Naive thymus-derived CD4-positive, alpha-beta T cell (primary cell): Measurements from ENCODE around the gene SUPT4H1. TPM values are rescaled to one million over a fixed set of nuclear protein-coding genes. Genes with fewer than 3 reads are reported as not detected.

Source experiments
- ATAC-seq: fragments of 150-1000 bp; cut with Tn5 transposase; 2 replicates; pipeline ENCODE4 v1.10.0; 2021; ENCODE audit warnings: mild to moderate bottlenecking, moderate library complexity
- CTCF ChIA-PET: fragments of 350-600 bp; sonication (Branson Sonifier 250); formaldehyde crosslinking; loops from one replicate; lab custom pipeline; 2021; ENCODE audit warnings: antibody characterized with exemption; lab: Charles Lee
- POLR2A ChIA-PET: fragments of 350-600 bp; sonication (Branson Sonifier 250); formaldehyde crosslinking; loops from one replicate; lab custom pipeline; 2021; ENCODE audit warnings: antibody characterized with exemption, inconsistent platforms; lab: Charles Lee
- DNase-seq, 9 donors: peaks; one replicate each; pipeline versions ENCODE4 v3.0.0 to v3.0.0-alpha.2; 2020 to 2022; ENCODE audit warnings: mixed read lengths in 1 of 9
- H3K27ac ChIP-seq: one replicate; pipeline ENCODE4 v1.7.0; 2013; ENCODE audit warnings: mild to moderate bottlenecking, low read depth, low read length, moderate library complexity
- H3K27me3 ChIP-seq, 2 donors: one replicate each; pipeline ENCODE4 v1.7.0; 2013; ENCODE audit warnings: low read length in 2 of 2, mild to moderate bottlenecking in 2 of 2, moderate library complexity in 2 of 2; ENCODE audit not compliant: control insufficient read depth in 2 of 2, insufficient read depth in 2 of 2
- H3K36me3 ChIP-seq, 3 experiments: 1 replicate in 2 of 3; 2 replicates in 1 of 3; pipeline ENCODE4 v1.7.0; 2013; ENCODE audit warnings: low read length in 3 of 3, mild to moderate bottlenecking in 3 of 3, moderate library complexity in 1 of 3; ENCODE audit not compliant: insufficient read depth in 3 of 3, control insufficient read depth in 2 of 3
- H3K4me1 ChIP-seq, 2 donors: one replicate each; pipeline ENCODE4 v1.7.0; 2013; ENCODE audit warnings: low read length in 2 of 2, mild to moderate bottlenecking in 2 of 2, moderate library complexity in 1 of 2; ENCODE audit not compliant: control insufficient read depth in 2 of 2, insufficient read depth in 2 of 2
- H3K4me3 ChIP-seq: 2 replicates; pipeline ENCODE4 v1.7.0; 2013; ENCODE audit warnings: mild to moderate bottlenecking, low read length
- H3K9me3 ChIP-seq, 3 experiments: 1 replicate in 2 of 3; 2 replicates in 1 of 3; pipeline ENCODE4 v1.7.0; 2013; ENCODE audit warnings: low read length in 3 of 3; ENCODE audit not compliant: control insufficient read depth in 2 of 3
- H3K27ac Mint-ChIP-seq, 9 donors: one replicate each; pipeline ENCODE4 v1.8.0; 2020 to 2022; ENCODE audit warnings: mixed read lengths in 9 of 9, mild to moderate bottlenecking in 8 of 9, moderate library complexity in 5 of 9, inconsistent platforms in 2 of 9
- H3K27me3 Mint-ChIP-seq, 5 donors: one replicate each; pipeline ENCODE4 v1.8.0; 2021 to 2022; ENCODE audit warnings: mixed read lengths in 5 of 5, mild to moderate bottlenecking in 1 of 5
- H3K36me3 Mint-ChIP-seq, 5 donors: one replicate each; pipeline ENCODE4 v1.8.0; 2020 to 2022; ENCODE audit warnings: mixed read lengths in 5 of 5, mild to moderate bottlenecking in 3 of 5, inconsistent platforms in 1 of 5
- H3K4me1 Mint-ChIP-seq, 7 donors: one replicate each; pipeline ENCODE4 v1.8.0; 2020 to 2022; ENCODE audit warnings: mixed read lengths in 7 of 7, mild to moderate bottlenecking in 3 of 7, inconsistent platforms in 1 of 7
- H3K4me3 Mint-ChIP-seq, 10 donors: one replicate each; pipeline ENCODE4 v1.8.0; 2020 to 2022; ENCODE audit warnings: mild to moderate bottlenecking in 10 of 10, mixed read lengths in 10 of 10, moderate library complexity in 6 of 10, inconsistent platforms in 2 of 10
- H3K9me3 Mint-ChIP-seq, 11 donors: one replicate each; pipeline ENCODE4 v1.8.0; 2020 to 2022; ENCODE audit warnings: mixed read lengths in 11 of 11, mild to moderate bottlenecking in 4 of 11, inconsistent platforms in 1 of 11, moderate library complexity in 1 of 11
- intact Hi-C, 2 donors: fragments of 100-400 bp; cut with micrococcal nuclease; formaldehyde crosslinking; loops; one replicate each; pipeline ENCODE4 v1.15.1; 2023
- polyA plus RNA-seq, 2 donors: library from polyadenylated mRNA; unstranded; fragments of 300-500 nt; fragmentation: Illumina TruSeq; gene quantifications; one replicate each; pipeline ENCODE4 v1.2.3, GENCODE V29; 2021
- total RNA-seq, 6 experiments: library from RNA in 5 of 6; stranded (reverse) in 5 of 6; gene quantifications; 1 replicate in 5 of 6; 2 replicates in 1 of 6; pipeline ENCODE4 v1.2.3 and lab custom pipeline; 2021 to 2026

SUPT4H1 gene
- total and polyA plus RNA-seq, 7 experiments from 2014 or later = 36.0 to 91.7 (median 66.8) TPM

GRCh38 chr17:58329035-58329809, 22.8 kb downstream of the SUPT4H1 start:
- peaks cover 12 to 25% (median 17%) of the 10 kb centered on the region in 3 experiments for H3K36me3 ChIP-seq
- peaks cover 37 to 61% (median 50%) of the 10 kb centered on the region in 7 donors for H3K4me1 Mint-ChIP-seq
- H3K27me3 Mint-ChIP-seq = peaks cover 0 to 19% (median 0%) of the 10 kb centered on the region in 5 donors
- ChIA-PET POLR2A (interaction anchor here (0.8 to 19.0 kb wide), 5 partner anchors 10 to 48 kb away, joined by 3 to 792 read pairs (median 48); partner anchors contain the start of gene SUPT4H1), CTCF (interaction anchor here (1.8 to 3.5 kb wide), 2 partner anchors 9 to 16 kb away, joined by 35 to 37 read pairs; no protein-coding TSS in a partner anchor)
- H3K4me3 ChIP-seq = peak overlapping the region; percentile 64
- intact Hi-C loops = loop anchor here (1.0 to 2.0 kb wide), 6 partner anchors 9 to 110 kb away; partner anchors contain the start of genes SUPT4H1 (in 2 of the 2) and MKS1 (in 1 of the 2)
- H3K9me3 ChIP-seq = no peaks in the 10 kb centered on the region
- peak in 8 of 9 donors; percentile 52 to 83 (median 62) for DNase-seq
- peaks cover 0 to 4% (median 0%) of the 10 kb centered on the region in 11 donors for H3K9me3 Mint-ChIP-seq
- peak overlapping the region; percentile 98 for H3K27ac ChIP-seq
- peak; percentile 62 for ATAC-seq
- peaks cover 4 to 18% of the 10 kb centered on the region in 2 donors for H3K4me1 ChIP-seq
- H3K36me3 Mint-ChIP-seq = peaks cover 13 to 39% (median 15%) of the 10 kb centered on the region in 5 donors
- H3K27me3 ChIP-seq = no peaks in the 10 kb centered on the region
- H3K27ac Mint-ChIP-seq = peak overlapping the region; percentile 91 to 98 (median 94)
- peak overlapping the region; percentile 86 to 100 (median 94) for H3K4me3 Mint-ChIP-seq

DNA sequence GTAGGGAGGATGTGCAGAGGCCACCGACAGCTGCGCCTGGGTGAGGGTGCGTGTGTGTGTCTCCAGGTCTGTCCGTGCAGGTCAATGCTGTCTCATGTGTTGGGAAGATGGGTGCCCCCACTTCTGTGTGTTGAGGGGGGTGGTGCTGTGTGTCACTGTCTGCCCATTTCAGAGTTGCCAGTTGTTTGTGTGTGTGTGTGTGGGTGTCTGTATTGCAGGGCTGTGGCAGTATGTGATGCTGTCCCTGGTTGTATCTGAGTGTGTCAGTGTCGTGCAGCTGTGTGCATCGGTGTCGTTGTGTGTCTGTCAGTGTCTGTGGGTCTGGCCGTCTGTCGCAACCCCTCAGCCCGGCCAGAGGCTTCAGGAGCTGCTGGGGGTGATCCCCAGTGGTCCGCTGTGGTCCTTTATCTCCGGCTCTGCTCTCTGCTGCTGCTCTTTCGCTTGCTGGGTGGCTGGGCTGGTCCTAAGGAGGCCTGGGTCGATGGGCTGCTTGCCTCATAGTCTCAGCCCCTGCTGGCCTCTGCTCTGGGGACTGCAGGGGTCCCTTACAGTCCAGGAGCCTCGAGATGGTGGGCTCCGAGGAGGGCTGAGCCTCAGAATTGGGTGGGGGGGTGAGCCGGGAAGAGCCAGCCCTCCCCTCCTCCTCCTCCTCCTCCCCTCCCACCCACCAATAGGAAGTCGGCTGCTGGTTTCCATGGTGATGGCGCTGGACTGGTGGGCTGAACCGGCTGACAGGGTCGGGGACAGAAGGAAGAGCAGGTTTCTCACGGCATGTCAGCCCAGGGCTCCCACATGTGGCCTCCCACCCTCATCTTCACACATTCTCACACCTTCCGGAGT, 23.6 kb downstream of the SUPT4H1 start, which contains the start of gene TSPOAP1:
TSS of gene TSPOAP1 (minus strand) at position 601 of the 840 bp plus-strand sequence. CDS start 875 bp downstream, outside the sequence.
- CTCF ChIA-PET = interaction anchor here (1.3 to 3.5 kb wide), 5 partner anchors 10 to 24 kb away, joined by 4 to 37 read pairs (median 31); partner anchors contain the start of gene SUPT4H1
- Histone ChIP-seq H3K36me3 (peaks cover 12 to 25% (median 17%) of the 10 kb centered on the region in 3 experiments), H3K4me3 (peak within 1 kb of the TSS; percentile 64), H3K9me3 (no peaks in the 10 kb centered on the region), H3K4me1 (peaks cover 0 to 13% of the 10 kb centered on the region in 2 donors), H3K27me3 (no peaks in the 10 kb centered on the region), H3K27ac (peak within 1 kb of the TSS; percentile 98)
- peaks cover 31 to 54% (median 43%) of the 10 kb centered on the region in 7 donors for H3K4me1 Mint-ChIP-seq
- ATAC-seq (peak; percentile 26), DNase-seq (peak in 8 of 9 donors; percentile 48 to 77 (median 56))
- peaks cover 0 to 19% (median 0%) of the 10 kb centered on the region in 5 donors for H3K27me3 Mint-ChIP-seq
- intact Hi-C loops = loop anchor here (1.0 to 2.0 kb wide), 7 partner anchors 10 to 110 kb away; partner anchors contain the start of genes SUPT4H1 (in 2 of the 2), MKS1 (in 1 of the 2) and RNF43 (in 1 of the 2)
- H3K4me3 Mint-ChIP-seq = peak within 1 kb of the TSS; percentile 86 to 100 (median 94)
- peak within 1 kb of the TSS; percentile 91 to 98 (median 94) for H3K27ac Mint-ChIP-seq
- POLR2A ChIA-PET = interaction anchor here (1.0 to 17.0 kb wide), 10 partner anchors 11 to 91 kb away, joined by 3 to 792 read pairs (median 7); partner anchors contain the start of genes RNF43 and SUPT4H1
- peaks cover 0 to 4% (median 0%) of the 10 kb centered on the region in 11 donors for H3K9me3 Mint-ChIP-seq
- peaks cover 13 to 41% (median 15%) of the 10 kb centered on the region in 5 donors for H3K36me3 Mint-ChIP-seq

DNA sequence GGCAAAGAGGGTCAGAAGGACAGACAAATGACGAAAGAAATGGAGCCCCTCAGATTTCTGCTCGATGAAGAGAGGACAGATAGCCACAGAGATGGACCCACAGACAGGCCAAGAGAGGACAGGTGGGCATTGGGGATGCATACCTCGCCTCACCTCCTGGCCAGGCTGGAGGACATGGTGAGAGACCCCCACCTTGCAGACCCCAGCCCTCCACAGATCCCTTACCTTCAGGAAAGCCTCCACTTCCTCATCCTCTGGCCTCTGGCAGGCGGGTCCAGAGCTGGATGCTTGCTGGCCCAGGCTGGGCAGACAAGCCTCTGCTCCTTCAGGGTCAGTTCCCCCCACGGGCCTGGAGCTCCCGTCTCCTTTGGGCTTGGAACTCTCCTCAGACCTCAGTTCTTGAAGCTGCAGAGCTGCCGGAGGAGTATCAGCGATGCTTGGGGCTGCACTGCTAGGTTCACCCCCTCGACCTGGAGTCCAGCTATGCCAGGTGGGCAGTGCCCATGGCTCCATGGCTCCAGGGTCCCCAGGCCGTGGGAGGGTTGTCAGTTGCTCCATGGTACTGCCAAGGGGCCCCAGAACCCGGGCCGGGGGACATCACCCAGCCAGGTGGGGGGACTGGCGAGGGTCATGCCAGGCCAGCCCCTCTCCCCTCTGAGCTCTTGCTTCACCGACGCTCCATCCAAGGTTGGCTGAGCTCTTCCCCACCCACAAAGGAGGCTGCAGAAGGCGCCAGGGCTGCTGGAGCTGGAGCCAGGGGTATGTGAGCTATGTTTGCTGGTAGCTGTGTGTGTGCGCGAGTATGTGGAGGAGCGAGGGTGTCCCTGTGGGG, 24.4 kb downstream of the SUPT4H1 start:
- Mint-ChIP-seq H3K4me1 (peaks cover 31 to 53% (median 43%) of the 10 kb centered on the region in 7 donors), H3K9me3 (peaks cover 0 to 4% (median 0%) of the 10 kb centered on the region in 11 donors), H3K36me3 (peaks cover 13 to 37% (median 15%) of the 10 kb centered on the region in 5 donors), H3K4me3 (peak overlapping the region; percentile 86 to 100 (median 94)), H3K27ac (peak overlapping the region; percentile 87 to 98 (median 94)), H3K27me3 (peaks cover 0 to 19% (median 0%) of the 10 kb centered on the region in 5 donors)
- H3K36me3 ChIP-seq = peaks cover 12 to 21% (median 17%) of the 10 kb centered on the region in 3 experiments
- no peaks in the 10 kb centered on the region for H3K27me3 ChIP-seq
- ATAC-seq = peak; percentile 24
- H3K9me3 ChIP-seq = no peaks in the 10 kb centered on the region
- H3K27ac ChIP-seq = peak overlapping the region; percentile 98
- CTCF ChIA-PET = interaction anchor here (1.3 to 3.5 kb wide), 5 partner anchors 10 to 25 kb away, joined by 4 to 37 read pairs (median 31); partner anchors contain the start of gene SUPT4H1
- POLR2A ChIA-PET = interaction anchor here (1.0 to 17.0 kb wide), 10 partner anchors 11 to 92 kb away, joined by 3 to 792 read pairs (median 7); partner anchors contain the start of genes RNF43 and SUPT4H1
- H3K4me1 ChIP-seq = peaks cover 0 to 13% of the 10 kb centered on the region in 2 donors
- peak overlapping the region; percentile 64 for H3K4me3 ChIP-seq
- intact Hi-C loops = loop anchor here (1.0 to 2.0 kb wide), 4 partner anchors 10 to 109 kb away; partner anchors contain the start of genes MKS1 (in 1 of the 2), RNF43 (in 1 of the 2) and SUPT4H1 (in 1 of the 2)
- peak in 3 of 9 donors; percentile 54 to 67 (median 58) for DNase-seq

DNA sequence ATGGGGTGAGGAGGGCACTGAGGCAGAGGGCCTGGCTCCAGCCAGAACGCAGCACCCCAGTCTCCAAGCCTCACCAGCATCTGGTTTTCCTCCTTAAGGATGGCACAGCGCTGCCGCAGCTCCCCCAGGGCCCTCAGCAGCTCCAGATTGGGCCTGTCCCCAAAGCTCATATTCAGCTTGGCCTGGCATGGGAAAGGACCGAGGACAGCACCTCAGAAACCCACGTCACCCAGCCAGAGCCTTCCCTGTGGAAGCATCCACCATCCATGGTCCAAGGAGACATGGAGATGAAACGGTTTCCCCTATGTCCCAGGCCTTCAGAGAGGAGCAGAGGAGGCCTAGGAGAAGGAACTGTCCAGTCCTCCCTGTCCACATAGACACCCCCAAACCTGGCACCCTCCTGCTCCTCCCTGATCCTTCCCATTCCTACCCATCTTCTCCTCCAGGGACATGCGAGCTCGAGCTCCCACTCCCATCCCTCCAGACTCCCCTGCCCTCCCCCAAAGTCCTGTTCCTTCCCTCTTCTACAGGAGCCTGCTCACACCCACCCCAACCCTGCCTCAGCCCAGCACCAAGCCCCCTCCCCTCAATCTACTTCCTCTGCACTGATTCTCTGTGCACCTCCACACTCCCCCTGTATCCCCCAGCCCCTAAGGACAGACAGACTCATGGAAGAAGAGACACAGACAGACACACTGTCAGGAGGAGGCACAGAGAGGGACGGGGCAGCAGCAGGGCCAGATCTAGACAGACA, 25.2 kb downstream of the SUPT4H1 start:
- Histone ChIP-seq H3K27me3 (no peaks in the 10 kb centered on the region), H3K4me1 (peaks cover 0 to 13% of the 10 kb centered on the region in 2 donors), H3K9me3 (no peaks in the 10 kb centered on the region), H3K27ac (no peak overlapping the region), H3K36me3 (peaks cover 12 to 15% (median 14%) of the 10 kb centered on the region in 3 experiments), H3K4me3 (no peak overlapping the region)
- peaks cover 33 to 53% (median 43%) of the 10 kb centered on the region in 7 donors for H3K4me1 Mint-ChIP-seq
- no peak for DNase-seq
- H3K36me3 Mint-ChIP-seq = peaks cover 10 to 37% (median 14%) of the 10 kb centered on the region in 5 donors
- CTCF ChIA-PET = interaction anchor here (0.9 to 3.5 kb wide), 8 partner anchors 9 to 26 kb away, joined by 3 to 37 read pairs (median 10); partner anchors contain the start of gene SUPT4H1
- POLR2A ChIA-PET = interaction anchor here (1.2 to 17.0 kb wide), 9 partner anchors 10 to 188 kb away, joined by 3 to 792 read pairs (median 6); partner anchors contain the start of genes MTMR4, RNF43 and SUPT4H1
- intact Hi-C loops = no loop called here
- peak overlapping the region in 8 of 9 donors; percentile 28 to 98 (median 79) for H3K27ac Mint-ChIP-seq
- ATAC-seq = no peak
- H3K4me3 Mint-ChIP-seq = peak overlapping the region; percentile 60 to 100 (median 86)
- peaks cover 0 to 13% (median 0%) of the 10 kb centered on the region in 5 donors for H3K27me3 Mint-ChIP-seq
- no peaks in the 10 kb centered on the region for H3K9me3 Mint-ChIP-seq
